ENCODE data around the gene FCHSD2. TPM values are rescaled to one million over a fixed set of nuclear protein-coding genes. Genes with fewer than 3 reads are reported as not detected.

Gene FCHSD2
- polyA plus RNA-seq, 2 of the 4 experiments (the other 2 are of a cell fraction): 10.5 to 19.0 TPM

DNA sequence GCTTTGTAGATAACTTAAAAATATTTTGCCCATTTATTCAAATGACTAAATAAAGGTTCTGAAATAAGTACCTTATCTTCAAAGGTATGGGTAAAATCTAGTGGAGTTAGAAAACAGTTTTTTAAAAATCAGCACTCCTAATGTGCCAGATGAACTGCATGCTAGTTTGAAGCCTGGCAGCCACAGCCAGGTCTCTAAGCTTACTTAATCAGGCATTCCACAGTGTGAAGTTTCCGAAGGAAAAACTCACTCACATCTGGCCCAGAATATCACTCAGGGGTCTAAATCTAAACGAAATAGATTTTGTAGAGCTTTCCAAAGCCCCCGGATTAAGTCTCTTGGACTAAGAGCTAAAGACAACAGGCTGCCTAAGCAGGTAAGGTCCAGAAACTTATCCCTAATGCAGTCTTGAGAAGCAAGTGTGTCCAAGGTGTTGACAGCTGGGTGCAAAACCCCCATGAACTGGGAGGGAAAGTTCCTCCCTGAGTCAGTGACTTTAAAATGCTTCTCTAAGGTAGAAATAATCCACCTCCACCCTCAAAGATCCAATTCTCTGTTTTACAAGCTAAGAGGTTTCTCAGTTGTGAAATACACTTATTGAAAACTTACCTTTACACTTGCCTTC, 157.6 kb downstream of the FCHSD2 start:
- ChIA-PET POLR2A (no interaction called here), CTCF (interaction anchor here (0.8 kb wide), 2 partner anchors 158 to 193 kb away, joined by 3 to 4 read pairs; partner anchors contain the start of gene FCHSD2)
- TF ChIP-seq USF2 (IDR thresholded peaks at IDR 0.05): no peak
- no peak for TF ChIP-seq HOXA7 (CRISPR knock-in tag; IDR thresholded peaks at IDR 0.05)
- no peak for TF ChIP-seq CHD4 (IDR thresholded peaks at IDR 0.05; ENCODE audit: borderline replicate concordance)
- no peak for TF ChIP-seq ZSCAN20 (CRISPR knock-in tag; IDR thresholded peaks at IDR 0.05)
- TF ChIP-seq, protein P1, sequence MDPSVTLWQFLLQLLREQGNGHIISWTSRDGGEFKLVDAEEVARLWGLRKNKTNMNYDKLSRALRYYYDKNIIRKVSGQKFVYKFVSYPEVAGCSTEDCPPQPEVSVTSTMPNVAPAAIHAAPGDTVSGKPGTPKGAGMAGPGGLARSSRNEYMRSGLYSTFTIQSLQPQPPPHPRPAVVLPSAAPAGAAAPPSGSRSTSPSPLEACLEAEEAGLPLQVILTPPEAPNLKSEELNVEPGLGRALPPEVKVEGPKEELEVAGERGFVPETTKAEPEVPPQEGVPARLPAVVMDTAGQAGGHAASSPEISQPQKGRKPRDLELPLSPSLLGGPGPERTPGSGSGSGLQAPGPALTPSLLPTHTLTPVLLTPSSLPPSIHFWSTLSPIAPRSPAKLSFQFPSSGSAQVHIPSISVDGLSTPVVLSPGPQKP (IDR thresholded peaks at IDR 0.05; ENCODE audit: low read depth, low read length): no peak
- no peak for TF ChIP-seq EHMT2 (IDR thresholded peaks at IDR 0.05; ENCODE audit: low read depth)
- no peak for TF ChIP-seq GATA3 (IDR thresholded peaks at IDR 0.05; ENCODE audit: borderline replicate concordance)
- TF ChIP-seq JUNB (IDR thresholded peaks at IDR 0.05): no peak
- no peak for TF ChIP-seq EHF (CRISPR knock-in tag; IDR thresholded peaks at IDR 0.05)
- TF ChIP-seq PHF8 (IDR thresholded peaks at IDR 0.05; ENCODE audit: borderline replicate concordance, low read depth): no peak
- TF ChIP-seq KDM5A (IDR thresholded peaks at IDR 0.05): no peak
- TF ChIP-seq, protein P2, sequence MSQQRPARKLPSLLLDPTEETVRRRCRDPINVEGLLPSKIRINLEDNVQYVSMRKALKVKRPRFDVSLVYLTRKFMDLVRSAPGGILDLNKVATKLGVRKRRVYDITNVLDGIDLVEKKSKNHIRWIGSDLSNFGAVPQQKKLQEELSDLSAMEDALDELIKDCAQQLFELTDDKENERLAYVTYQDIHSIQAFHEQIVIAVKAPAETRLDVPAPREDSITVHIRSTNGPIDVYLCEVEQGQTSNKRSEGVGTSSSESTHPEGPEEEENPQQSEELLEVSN (IDR thresholded peaks at IDR 0.05; ENCODE audit: borderline replicate concordance, low read depth): no peak
- no peak for TF ChIP-seq ZNF302 (CRISPR knock-in tag; IDR thresholded peaks at IDR 0.05)
- TF ChIP-seq FOXS1 (CRISPR knock-in tag; IDR thresholded peaks at IDR 0.05): no peak
- no peak for TF ChIP-seq CHD2 (IDR thresholded peaks at IDR 0.05; ENCODE audit: low read length, partially characterized antibody)
- TF ChIP-seq, protein P3, sequence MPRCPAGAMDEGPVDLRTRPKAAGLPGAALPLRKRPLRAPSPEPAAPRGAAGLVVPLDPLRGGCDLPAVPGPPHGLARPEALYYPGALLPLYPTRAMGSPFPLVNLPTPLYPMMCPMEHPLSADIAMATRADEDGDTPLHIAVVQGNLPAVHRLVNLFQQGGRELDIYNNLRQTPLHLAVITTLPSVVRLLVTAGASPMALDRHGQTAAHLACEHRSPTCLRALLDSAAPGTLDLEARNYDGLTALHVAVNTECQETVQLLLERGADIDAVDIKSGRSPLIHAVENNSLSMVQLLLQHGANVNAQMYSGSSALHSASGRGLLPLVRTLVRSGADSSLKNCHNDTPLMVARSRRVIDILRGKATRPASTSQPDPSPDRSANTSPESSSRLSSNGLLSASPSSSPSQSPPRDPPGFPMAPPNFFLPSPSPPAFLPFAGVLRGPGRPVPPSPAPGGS (IDR thresholded peaks at IDR 0.05): no peak
- no peak for TF ChIP-seq SMC3 (IDR thresholded peaks at IDR 0.05)
- no peak for FAIRE-seq
- DNase-seq (ENCODE audit: low read depth in 1 of 2, low spot score in 1 of 2): no peak
- H3K27ac ChIP-seq: no peak overlapping the region
- H3K4me1 ChIP-seq: no peaks in the 10 kb centered on the region
- no peaks in the 10 kb centered on the region for H3K9me3 ChIP-seq
- H3K4me3 ChIP-seq: no peak overlapping the region
- WGBS (ENCODE audit: missing lambda C conversion rate): 61% methylated on average over 3 of the region's 3 CpGs
- no peak overlapping the region for H3K4me2 ChIP-seq
- no peak for ATAC-seq

DNA sequence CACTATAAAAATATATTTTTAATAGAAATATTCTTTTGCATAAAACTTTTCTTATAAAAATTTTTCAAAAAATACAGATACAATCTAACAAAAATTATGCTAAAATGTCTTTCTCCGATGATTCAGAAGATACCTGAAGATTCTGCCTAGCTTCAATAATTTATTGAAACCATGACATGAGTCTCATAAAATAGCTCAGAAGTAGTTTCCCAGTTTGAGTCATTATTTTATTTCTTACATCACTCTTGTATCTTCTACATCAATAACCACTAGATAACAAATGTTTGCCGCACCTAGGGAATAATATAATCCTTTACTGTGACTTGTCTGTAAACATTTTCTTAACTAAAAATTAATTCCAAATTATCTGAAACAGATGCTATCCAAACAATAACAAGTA, 158.6 kb downstream of the FCHSD2 start:
- Histone ChIP-seq H3K4me2 (no peak overlapping the region), H3K27ac (no peak overlapping the region), H3K4me3 (no peak overlapping the region), H3K9me3 (no peaks in the 10 kb centered on the region), H3K4me1 (no peaks in the 10 kb centered on the region)
- DNase-seq (ENCODE audit: low read depth in 1 of 2, low spot score in 1 of 2): no peak
- ATAC-seq: no peak
- WGBS (ENCODE audit: missing lambda C conversion rate): 94% methylated on average over 2 of the region's 2 CpGs
- TF ChIP-seq BHLHE40 (IDR thresholded peaks at IDR 0.05; ENCODE audit: low read depth, low read length) (no peak), NPAS2 (CRISPR knock-in tag; IDR thresholded peaks at IDR 0.05; ENCODE audit: borderline replicate concordance) (no peak), EHMT2 (IDR thresholded peaks at IDR 0.05; ENCODE audit: low read depth) (no peak)
- ChIA-PET POLR2A (no interaction called here), CTCF (interaction anchor here (0.6 to 1.0 kb wide), 2 partner anchors 21 to 195 kb away, joined by 3 read pairs; no protein-coding TSS in a partner anchor)
- FAIRE-seq: no peak
